GM19238 (cell line): ENCODE measurements around the gene KCNA10.
"Not testable (repeated sequence)": the region's sequence is repeated elsewhere in the genome, so short reads cannot be mapped to it uniquely, and the experiment has no call there.

Source experiments
- DNase-seq: peaks from one replicate; pipeline ENCODE4 v3.0.0; 2011; ENCODE audit warnings: low spot score; ENCODE audit not compliant: insufficient read length

KCNA10 gene

GRCh38 chr1:110535985-110536384 lies 17.0 kb upstream of the KCNA10 start:
- no peak for DNase-seq

GRCh38 chr1:110533230-110533629 lies 14.3 kb upstream of the KCNA10 start:
- no peak for DNase-seq

DNA sequence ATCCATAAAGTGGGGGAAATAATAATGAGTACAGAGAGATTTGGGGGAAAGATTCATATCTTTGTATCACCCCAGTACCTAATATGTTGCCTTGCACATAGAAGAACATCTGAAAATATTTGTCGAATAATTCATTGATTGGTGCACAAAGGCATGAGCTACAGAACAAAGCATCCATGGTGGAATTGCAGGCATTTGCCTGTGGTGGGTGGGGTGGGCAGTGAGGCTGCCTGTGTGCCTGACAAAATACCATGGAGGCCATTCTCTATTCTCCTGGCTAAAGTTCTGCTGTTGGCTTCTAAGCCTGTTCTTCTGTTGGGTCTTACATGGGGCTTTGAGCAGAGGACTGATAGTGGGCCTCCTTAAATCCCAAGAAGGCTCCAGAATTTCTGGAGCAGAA lies 10.0 kb upstream of the KCNA10 start:
- DNase-seq = no peak

DNA sequence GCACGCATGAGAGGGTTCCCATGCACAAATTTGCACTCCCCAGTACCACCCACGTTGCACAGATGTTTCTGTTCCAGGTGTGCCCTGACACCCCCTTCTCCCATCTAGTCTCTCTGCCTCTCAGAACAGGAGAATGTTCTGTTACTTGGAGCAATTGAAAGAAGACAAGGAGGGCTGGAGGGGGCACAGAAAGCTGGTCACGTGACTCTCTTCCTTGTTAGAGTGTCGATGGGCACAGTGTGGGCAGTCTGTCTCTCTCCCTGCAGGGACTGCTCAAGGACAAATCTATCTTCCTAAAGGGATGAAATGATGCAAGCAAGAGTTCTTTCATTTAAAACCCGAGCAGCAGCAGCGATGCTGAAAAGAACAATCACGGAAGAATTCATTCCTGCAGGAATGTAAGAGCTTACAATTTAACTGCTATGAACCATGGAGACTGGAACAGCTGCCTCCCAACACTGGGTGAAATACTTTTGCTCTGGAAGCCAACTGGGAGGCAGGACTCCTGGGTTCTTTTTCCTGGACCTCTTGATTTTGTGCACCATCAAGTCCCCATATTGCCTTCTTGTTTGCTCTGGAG lies 7.3 kb upstream of the KCNA10 start:
- DNase-seq = no peak

- no peak for DNase-seq
These were observed 6.2 kb upstream of the KCNA10 start for GRCh38 chr1:110525249-110525595.

DNA sequence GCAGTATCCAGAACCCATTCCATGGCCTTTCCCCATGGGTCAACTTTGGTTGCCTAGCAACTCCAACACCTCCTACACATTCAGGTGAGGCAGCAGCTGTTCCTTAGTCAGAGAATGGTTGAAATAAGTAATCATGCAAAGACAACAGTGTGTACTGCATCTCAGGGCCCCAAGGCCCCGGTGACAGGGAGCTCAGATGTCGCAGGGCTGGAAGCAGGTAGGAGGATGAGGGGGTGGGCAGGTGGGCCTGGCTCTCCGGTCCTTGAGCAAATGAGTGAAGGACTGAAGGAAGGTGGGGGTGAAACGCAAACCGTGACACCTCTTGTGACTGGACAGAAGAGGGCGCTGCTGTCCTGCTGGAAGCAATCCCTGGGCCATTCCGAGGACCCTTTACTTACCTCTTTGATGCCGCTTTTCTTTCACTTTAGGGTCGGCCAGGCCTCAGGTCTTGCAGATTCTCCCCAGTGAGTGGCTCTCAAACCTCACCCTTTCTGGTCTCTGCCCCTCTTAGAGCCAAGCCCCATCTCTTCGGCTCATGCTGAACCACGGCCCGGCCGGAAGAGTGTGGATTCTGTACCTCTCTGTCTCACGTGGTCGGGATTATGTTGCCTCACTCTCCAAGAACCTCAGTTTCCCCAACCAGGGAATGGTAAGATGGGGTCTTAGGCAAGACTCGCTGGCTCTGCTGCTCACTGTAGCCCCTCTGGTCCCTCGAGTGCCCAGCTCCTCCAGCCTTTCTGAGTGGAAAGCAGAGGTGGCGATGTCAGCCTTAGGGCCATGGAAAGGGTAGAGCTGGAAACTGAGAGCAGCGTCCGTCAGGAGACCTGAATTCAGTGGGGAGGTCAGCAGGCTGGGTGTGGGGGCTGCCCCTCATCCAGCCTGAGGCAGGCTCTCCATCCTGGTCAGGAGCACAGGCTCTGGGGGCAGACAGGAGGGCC lies 5.6 kb upstream of the KCNA10 start:
- DNase-seq = peak; percentile 62

GRCh38 chr1:110523011-110523410 lies 4.0 kb upstream of the KCNA10 start:
- no peak for DNase-seq

DNA sequence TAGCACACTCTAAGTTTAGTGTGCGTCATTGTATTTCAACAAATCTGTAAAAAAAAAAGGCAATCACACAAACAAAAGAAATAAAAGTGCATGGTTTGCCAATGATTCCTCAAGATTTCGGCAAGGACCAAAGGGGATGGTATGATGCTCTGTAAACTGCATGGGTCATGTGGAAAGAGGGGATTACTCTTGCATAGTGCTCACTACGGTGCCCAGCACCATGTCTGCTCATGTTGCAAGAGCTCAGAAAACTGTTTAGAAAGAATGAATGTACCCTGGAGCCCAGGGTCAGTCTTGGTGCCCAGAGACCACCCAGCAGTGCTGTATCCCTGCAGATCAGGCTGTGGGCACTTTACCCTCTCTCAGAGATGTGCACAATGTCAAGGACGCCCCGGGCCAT lies 3.6 kb upstream of the KCNA10 start:
- no peak for DNase-seq

DNA sequence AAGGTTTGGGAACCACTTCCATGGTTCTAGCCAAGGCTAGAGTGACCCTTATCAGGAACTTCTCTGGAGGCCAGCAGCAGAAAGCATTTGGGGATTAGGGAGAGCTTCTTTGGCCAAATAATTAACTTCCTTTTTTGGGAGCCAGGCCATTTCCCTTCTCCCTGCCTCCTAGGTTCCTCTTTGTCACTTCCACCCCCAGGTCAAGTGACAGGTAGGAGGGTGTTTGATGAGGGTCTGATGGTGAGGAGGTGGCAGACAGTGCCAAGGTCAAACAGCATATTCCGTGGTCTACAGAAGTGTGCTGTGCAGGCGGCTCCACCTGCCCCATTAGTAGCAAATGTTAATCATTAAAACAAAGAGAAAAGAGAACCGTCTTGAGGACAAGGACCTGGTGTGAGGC lies 1.9 kb upstream of the KCNA10 start:
- DNase-seq = no peak

DNA sequence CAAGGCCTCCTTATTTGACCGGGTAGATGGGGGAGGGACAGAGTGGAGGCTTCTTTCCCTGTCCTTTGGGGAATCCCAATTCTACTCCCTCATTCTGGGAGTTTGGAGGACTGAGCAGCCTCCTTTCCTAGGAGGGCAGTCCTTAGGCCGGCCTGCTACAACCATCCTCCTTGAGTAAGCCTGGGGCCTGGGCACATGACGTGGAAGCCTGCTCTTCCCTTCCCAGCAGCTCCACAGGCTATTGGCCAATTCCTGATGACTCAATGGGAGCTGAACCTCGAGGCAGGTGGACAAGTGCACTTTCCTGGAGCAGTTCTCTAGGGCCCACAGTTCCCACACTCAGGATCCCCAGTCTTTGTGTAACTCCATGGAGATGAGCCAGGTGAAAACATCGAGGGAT lies 3.1 kb downstream of the KCNA10 start:
- DNase-seq = no peak

- no peak for DNase-seq
These were observed 3.9 kb downstream of the KCNA10 start for GRCh38 chr1:110515041-110515440.

DNA sequence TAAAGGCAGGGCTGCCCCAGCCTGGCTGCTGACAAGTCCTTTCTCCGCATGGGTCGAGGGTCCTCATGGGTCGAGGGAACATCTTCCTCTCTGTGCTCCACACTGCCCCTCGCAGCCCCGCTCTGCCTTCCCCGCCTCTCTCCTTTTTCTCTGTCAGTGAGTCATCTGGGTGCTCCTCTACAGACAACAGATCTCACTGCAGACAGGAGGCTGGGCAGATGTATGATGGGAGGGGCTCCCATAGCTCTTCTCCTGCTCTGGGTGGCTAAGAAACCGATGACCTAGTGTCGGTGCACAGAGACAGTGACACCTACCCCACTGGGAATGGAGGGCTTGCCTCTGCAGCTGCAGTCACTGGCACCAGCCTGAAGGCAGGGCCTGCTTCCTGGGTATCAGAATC lies 5.5 kb downstream of the KCNA10 start:
- no peak for DNase-seq

DNA sequence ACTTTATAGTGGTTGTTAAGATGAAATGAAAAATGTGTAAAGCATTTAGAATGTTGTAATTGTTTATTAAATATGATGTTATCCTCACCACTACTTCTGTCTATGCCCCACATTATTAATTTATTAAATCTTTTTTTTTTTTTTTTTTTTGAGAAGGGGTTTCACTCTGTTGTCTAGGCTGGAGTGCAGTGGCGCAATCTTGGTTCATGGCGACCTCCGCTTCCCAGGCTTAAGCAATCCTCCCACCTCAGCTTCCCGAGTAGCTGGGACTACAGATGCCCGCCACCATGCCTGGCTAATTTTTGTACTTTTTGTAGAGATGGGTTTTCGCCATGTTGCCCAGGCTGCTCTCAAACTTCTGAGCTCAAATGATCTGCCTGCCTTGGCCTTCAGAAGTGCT lies 7.5 kb downstream of the KCNA10 start:
- no peak for DNase-seq

DNA sequence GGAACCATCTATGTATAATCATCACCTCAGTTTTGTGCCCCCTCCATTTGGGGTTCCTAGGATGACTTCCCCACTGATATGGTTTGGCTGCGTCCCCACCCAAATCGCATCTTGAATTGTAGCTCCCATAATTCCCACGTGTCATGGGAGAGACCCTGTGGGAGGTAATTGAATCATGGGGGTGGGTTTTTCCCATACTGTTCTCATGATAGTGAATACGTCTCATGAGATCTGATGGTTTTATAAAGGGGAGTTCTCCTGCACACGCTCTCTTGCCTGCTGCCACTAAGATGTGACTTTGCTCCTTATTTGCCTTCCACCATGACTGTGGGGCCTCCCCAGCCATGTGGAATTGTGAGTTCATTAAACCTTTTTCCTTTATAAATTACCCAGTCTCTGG lies 8.1 kb downstream of the KCNA10 start:
- not testable (repeated sequence) for DNase-seq

DNA sequence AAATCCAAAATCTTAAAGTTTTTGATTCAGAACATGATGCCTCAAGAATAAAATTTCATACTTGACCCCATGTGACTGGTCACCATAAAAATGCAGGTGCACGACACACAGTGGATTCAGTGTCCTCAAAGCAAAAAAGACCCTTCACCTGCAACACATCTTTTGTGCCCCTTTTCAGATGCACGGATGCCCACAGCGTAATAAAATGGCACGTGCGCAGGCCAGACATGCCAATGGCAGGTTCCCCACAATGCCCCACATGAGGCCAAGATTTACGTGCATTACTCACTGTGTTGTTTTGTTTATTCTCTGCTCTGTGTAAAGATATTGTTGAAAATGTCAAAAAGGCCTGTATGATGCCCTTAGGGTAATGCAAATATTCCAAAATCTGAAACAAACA lies 9.3 kb downstream of the KCNA10 start:
- no peak for DNase-seq

GRCh38 chr1:110508028-110508940 lies 10.7 kb downstream of the KCNA10 start:
- DNase-seq = peak; percentile 11

DNA sequence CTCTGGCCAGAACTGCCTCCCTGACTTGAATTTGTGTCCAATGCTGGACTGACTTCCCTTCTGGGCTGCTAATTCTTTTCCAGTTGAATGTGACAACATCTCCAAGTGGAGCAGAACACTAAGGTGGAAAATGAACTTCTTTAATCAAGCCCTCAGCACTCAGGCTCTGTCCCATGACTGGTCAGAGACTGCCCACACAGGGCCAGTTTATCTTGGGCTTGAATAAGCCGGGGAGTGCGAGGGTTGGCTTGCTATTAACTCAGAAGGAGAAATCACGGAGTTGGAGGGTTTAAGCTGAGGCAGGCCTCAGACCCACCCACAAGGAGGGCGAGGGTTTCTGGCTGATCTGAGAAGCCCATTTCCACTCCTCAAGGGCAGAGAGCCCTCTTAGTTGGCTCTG lies 12.4 kb downstream of the KCNA10 start:
- no peak for DNase-seq

- DNase-seq = no peak
These were observed 13.4 kb downstream of the KCNA10 start for GRCh38 chr1:110505596-110505995.

DNA sequence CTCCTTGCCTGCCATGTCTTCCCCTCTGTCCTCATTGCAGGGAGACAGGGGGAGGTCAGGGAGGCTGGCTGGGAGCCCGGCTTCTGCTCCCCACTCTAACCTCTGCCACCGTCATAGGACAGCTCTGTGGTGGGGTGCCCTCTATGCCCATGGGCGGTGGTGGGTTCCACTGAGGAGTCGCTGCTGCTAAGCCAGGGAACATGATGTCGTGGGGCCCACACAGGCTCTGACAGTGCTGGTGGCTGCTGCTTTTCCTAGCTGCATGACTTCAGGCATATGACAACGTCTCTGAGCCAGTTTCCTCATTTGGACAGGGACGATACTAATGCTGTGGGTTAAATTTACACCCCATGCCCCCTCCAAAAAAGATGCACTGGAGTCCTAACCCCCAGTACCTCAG lies 14.7 kb downstream of the KCNA10 start:
- no peak for DNase-seq

DNA sequence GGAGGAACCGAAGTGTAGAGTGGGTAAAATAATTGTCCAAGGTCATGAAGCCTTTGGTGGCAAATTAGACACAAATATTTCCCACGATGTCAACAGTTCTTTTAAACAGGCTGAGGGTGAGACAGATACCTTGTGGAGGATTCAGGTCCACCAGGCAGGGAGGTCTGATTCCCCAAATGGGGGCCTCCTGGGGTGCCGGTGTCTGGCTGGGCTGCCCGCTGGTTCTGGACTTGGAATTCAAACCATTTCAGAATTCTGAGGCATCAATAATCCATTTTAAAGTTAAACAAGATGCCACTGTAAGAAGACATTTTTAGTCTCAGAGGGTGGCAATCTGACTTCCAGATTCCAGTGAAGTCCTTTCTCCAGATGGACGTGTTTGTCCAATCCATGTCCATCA lies 15.5 kb downstream of the KCNA10 start:
- DNase-seq = no peak

DNA sequence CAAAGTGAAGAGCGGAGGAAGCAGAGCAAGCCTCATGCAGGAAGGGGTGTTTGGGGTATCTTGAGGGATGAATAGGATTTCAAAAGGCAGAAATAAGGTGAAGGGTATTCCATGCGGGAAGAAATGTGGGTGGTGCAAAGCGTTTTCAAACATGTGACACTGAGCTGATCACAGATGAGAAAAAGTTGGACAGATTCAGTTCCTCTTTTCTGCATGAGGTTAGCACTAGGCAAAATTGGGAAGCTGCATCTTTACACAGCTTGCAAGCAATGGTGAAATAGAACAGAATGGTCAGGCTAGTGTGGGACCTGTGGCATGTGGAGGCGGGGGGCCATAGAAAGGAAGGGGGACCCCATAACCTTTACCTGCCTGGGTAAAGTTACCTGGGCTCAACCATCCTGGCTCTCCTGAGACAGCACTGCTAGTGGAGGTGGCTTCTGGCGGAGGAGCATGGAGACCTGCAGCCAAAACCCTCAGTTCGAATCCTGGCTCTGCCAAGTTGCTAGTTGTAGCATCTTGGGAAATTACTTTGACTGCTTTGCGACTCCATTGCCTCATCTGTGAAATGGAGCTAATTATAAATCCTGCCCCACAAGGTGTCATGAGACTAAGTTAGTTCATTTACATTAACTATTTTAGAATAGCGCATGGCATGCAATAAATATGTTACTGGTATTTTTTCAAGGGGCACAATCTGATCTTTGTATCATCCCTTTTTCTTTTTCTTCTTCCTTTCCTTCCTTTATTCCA lies 16.4 kb downstream of the KCNA10 start:
- DNase-seq = no peak
